ENCODE measurements around the gene KIFC3. TPM values are rescaled to one million over a fixed set of nuclear protein-coding genes. Genes with fewer than 3 reads are reported as not detected.

Gene KIFC3
- total and polyA plus RNA-seq, 11 donors: 46.1 to 105 (median 65.6) TPM

Small RNA genes within 50 kb of the gene (microRNA-seq; reads per million reads assigned to microRNA genes)
- 0 to 0.32 (median 0) reads per million in 4 donors for gene MIR6772

Other genes with a start within 250 kb of the KIFC3 start
- gene ADGRG1, start 173.9 kb downstream of the KIFC3 start, total RNA-seq: 10 to 100 TPM; 15.2 to 65.2 (median 17.5) TPM
- 10 to 100 TPM; 14.1 to 23.3 TPM for gene ADGRG1, start 173.9 kb downstream of the KIFC3 start, polyA plus RNA-seq
- 1 to 10 TPM in 1 of 9 donors, under 1 TPM in 8; 0.12 to 1.4 (median 0.53) TPM for gene ADGRG3, start 134.2 kb downstream of the KIFC3 start, total RNA-seq
- under 1 TPM; 0.15 to 0.61 TPM for gene ADGRG3, start 134.2 kb downstream of the KIFC3 start, polyA plus RNA-seq
- gene DRC7, start 107.7 kb downstream of the KIFC3 start, total RNA-seq: under 1 TPM in 1 of 9 donors, not detected in 8; 0.29 TPM
- gene DRC7, start 107.7 kb downstream of the KIFC3 start, polyA plus RNA-seq: not detected
- 10 to 100 TPM; 10.6 to 20.5 (median 15.3) TPM for gene KATNB1, start 66.7 kb downstream of the KIFC3 start, total RNA-seq
- gene KATNB1, start 66.7 kb downstream of the KIFC3 start, polyA plus RNA-seq: 10 to 100 TPM in 1 of 2 donors, 1 to 10 TPM in 1; 8.0 to 19.1 TPM
- not detected for gene CNGB1, start 168.6 kb upstream of the KIFC3 start, total RNA-seq
- not detected for gene CNGB1, start 168.6 kb upstream of the KIFC3 start, polyA plus RNA-seq
- gene ZNF319, start 198.2 kb upstream of the KIFC3 start, total RNA-seq: 10 to 100 TPM in 1 of 9 donors, 1 to 10 TPM in 8; 6.8 to 10.5 (median 8.6) TPM
- gene ZNF319, start 198.2 kb upstream of the KIFC3 start, polyA plus RNA-seq: 1 to 10 TPM; 5.6 to 5.8 TPM
- gene USB1, start 198.9 kb upstream of the KIFC3 start, total RNA-seq: 10 to 100 TPM; 20.3 to 61.9 (median 34.4) TPM
- 10 to 100 TPM; 25.5 to 60.7 TPM for gene USB1, start 198.9 kb upstream of the KIFC3 start, polyA plus RNA-seq
- gene MMP15, start 223.3 kb upstream of the KIFC3 start, total RNA-seq: 10 to 100 TPM; 24.2 to 84.7 (median 60.9) TPM
- 10 to 100 TPM; 22.1 to 45.3 TPM for gene MMP15, start 223.3 kb upstream of the KIFC3 start, polyA plus RNA-seq

Data from heart left ventricle (tissue), 11 donors.